ENCODE data around the gene CLEC7A. TPM values are rescaled to one million over a fixed set of nuclear protein-coding genes. Genes with fewer than 3 reads are reported as not detected.

Gene CLEC7A
- total RNA-seq, 2 donors from 2014 or later: 0.26 TPM; not detected in 1

DNA sequence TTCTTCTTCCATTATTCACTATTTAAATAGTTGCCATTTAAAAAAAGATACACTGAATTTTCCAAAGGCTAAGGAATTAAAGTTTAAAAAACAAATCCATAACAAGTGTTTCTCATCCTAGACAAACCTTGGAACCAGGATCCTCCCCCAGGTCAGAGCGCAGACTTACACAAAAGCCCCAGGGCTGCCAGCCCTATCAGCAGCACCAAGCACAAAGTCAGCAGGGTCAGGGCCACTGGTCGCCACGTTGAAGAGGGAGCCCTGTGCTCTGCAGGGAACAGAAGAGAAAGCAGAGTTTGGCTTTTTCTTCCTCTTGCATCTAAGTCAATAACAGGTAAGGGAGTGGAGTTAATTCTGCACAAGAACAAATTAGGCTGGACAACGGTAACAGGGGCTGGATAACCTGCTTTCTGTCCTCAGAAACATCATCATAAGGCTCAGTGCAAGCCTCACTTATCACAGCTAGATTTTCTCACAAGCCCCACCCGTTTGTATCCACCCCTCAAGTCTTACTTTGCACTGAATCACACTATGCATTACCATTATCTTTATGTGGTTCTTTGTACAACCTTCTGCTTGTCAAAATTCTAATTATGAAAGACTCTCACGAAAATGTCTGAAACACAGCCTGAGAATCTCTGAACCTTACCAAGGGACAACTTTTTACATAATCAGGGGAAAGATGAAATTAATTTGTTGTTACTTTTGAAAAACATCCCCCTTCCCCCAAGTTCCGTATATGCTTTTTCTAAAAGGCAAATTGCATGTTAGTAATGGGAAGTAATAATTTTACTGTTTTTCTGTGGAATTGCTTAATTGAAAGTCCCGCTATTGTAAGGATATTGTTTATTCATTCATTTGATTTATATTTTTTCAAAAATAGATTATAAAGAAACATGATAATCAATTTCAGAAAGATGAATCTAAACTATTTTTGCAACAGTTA, 40.8 kb downstream of the CLEC7A start:
- H3K27me3 Mint-ChIP-seq: peaks cover 15% of the 10 kb centered on the region

DNA sequence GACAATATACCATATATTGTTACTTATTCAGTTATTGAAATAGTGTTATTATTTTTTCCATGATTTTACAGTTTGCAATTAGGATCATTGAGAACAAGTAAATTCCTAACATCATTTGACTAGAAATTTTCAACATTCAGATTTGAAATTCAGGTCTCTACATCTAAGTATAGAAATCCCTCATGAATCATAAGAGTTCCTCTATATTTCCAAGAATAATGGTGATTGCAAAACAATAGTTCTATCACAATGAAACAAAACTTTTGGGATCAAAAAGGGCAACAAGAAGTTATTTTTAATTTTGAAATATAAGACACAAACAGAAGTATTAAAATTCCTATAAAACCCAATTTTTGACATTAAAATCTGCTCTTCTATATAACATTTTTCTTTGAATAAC, 42.0 kb downstream of the CLEC7A start:
- no peak overlapping the region for H3K4me3 Mint-ChIP-seq
- ATAC-seq (replicated peaks): no peak
- H3K4me1 Mint-ChIP-seq: no peaks in the 10 kb centered on the region
- no peaks in the 10 kb centered on the region for H3K36me3 Mint-ChIP-seq (ENCODE audit: low read depth)
- H3K27ac Mint-ChIP-seq: no peak overlapping the region
- H3K9me3 Mint-ChIP-seq: peaks cover 11% of the 10 kb centered on the region
- H3K27me3 Mint-ChIP-seq: peaks cover 15% of the 10 kb centered on the region

More for the DNA sequence above, 40.8 kb downstream of the CLEC7A start:
- H3K27ac Mint-ChIP-seq: no peak overlapping the region
- no peaks in the 10 kb centered on the region for H3K36me3 Mint-ChIP-seq (ENCODE audit: low read depth)
- no peaks in the 10 kb centered on the region for H3K4me1 Mint-ChIP-seq
- H3K9me3 Mint-ChIP-seq: peaks cover 9% of the 10 kb centered on the region
- H3K4me3 Mint-ChIP-seq: no peak overlapping the region
- no peak for ATAC-seq (replicated peaks)

DNA sequence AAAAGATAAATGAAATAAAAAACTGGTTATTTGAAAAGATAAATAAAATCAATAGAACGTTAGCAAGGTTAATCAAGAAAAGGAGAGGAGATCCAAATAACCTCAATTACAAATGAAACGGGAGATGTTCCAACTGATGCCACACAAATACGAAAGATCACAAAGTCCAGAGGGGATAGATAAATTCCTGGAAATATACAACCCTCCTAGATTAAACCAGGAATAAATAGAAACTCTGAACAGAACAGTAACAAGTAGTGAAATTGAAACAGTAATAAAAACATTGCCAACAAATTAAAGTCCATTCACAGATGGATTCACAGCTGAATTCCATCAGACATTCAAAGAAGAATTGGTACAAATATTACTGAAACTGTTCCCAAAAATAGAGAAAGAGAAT, 43.6 kb downstream of the CLEC7A start:
- Mint-ChIP-seq H3K36me3 (ENCODE audit: low read depth) (no peaks in the 10 kb centered on the region), H3K4me3 (no peak overlapping the region), H3K4me1 (no peaks in the 10 kb centered on the region), H3K27me3 (peaks cover 19% of the 10 kb centered on the region), H3K9me3 (peaks cover 14% of the 10 kb centered on the region), H3K27ac (no peak overlapping the region)
- no peak for ATAC-seq (replicated peaks)

DNA sequence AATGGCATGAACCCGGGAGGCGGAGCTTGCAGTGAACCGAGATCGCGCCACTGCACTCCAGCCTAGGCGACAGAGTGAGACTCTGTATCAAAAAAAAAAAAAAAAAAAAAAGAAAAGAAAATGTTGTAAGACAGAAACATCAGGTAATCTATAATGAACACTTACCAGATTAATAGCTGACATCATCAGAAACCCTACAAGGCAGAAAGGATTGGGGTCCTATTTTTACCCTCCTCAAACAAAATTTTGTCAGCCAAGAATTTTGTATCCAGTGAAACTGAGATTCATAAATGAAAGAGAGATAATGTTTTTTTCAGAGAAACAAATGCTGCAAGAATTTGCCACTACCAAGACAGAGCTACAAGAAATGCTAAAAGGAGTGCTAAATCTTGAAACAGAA, 45.3 kb downstream of the CLEC7A start:
- ATAC-seq (replicated peaks): no peak
- Mint-ChIP-seq H3K4me3 (no peak overlapping the region), H3K36me3 (ENCODE audit: low read depth) (no peaks in the 10 kb centered on the region), H3K9me3 (peaks cover 15% of the 10 kb centered on the region), H3K27me3 (peaks cover 19% of the 10 kb centered on the region), H3K4me1 (no peaks in the 10 kb centered on the region), H3K27ac (no peak overlapping the region)

DNA sequence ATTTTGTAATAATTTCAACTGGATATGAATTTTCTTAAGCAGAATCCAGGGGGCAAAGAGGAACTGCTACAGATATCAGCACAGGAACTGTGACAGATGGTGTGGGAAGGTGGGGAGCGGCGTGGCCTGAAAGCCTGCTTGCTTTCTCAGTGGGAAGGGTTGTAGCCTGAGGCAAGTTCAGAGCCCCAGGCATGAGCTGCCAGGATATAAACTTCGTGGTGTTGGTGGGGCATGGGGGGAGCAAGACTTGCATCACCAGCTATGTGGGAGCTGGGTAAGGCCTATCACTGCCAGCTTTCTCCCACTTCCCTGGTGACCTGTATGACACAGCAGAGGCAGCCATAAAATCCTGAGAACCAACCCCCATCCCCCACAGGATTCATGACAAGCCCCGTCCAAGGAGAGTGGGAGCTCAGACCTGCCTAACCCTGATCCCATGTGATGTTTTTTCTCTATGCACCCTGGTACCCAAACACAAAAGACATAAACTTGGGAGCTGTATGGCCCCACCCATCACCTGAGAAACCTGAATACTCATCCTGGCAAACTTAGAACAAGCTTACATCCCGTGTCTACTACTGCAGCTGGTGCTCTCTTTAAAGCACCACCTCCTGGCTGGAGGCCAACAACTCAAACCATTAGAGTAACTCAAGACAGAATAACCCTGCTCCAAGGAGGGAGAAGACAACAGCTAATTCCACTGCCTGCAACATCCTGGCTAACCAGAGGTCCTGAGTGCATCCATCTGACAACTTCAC, 47.7 kb downstream of the CLEC7A start:
- ATAC-seq (replicated peaks): no peak
- H3K27ac Mint-ChIP-seq: no peak overlapping the region
- H3K36me3 Mint-ChIP-seq (ENCODE audit: low read depth): no peaks in the 10 kb centered on the region
- no peaks in the 10 kb centered on the region for H3K4me1 Mint-ChIP-seq
- H3K27me3 Mint-ChIP-seq: peaks cover 18% of the 10 kb centered on the region
- no peak overlapping the region for H3K4me3 Mint-ChIP-seq
- H3K9me3 Mint-ChIP-seq: peaks cover 15% of the 10 kb centered on the region

DNA sequence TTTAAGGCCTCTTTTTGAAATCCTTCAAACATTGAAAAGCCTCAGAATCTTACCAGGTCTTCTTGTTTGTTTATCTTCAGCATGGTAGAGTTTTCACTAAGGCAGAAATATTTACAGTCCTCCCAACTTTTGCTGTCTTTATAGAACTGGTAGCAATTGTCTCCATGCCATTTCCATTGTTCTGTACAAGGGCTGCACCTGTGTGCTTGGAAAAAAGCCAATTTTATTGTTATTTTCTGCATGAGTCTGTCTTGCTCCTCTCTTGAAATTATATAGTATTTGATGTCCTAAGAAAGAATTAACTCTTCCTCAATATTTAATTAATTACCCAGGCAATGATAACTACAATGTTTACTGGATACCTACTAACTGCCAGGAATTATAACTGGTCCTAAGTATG, 54.5 kb downstream of the CLEC7A start:
- H3K27ac Mint-ChIP-seq: no peak overlapping the region
- H3K36me3 Mint-ChIP-seq (ENCODE audit: low read depth): no peaks in the 10 kb centered on the region
- ATAC-seq (replicated peaks): no peak
- no peaks in the 10 kb centered on the region for H3K9me3 Mint-ChIP-seq
- no peak overlapping the region for H3K4me3 Mint-ChIP-seq
- H3K4me1 Mint-ChIP-seq: no peaks in the 10 kb centered on the region
- peaks cover 9% of the 10 kb centered on the region for H3K27me3 Mint-ChIP-seq

DNA sequence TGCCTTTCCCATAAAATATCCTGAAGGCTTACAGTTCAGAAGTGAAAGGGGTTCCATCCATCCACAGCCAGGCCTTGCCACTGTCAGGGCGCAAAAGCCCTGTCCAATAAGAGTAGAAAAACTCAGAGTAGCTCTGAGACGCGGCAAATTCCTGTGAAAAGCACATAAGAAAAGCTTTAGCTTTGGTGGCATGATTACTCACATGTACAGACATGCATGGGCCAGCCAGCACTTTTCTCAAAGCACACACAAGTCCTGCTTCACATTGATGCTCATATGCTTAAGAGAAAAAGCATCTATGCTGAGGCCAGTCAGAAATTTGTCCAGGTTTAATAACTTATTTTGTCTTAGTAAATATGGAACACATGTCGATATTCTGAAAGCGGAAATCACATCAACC, 56.7 kb downstream of the CLEC7A start:
- H3K27me3 Mint-ChIP-seq: peaks cover 24% of the 10 kb centered on the region
- no peaks in the 10 kb centered on the region for H3K9me3 Mint-ChIP-seq
- H3K36me3 Mint-ChIP-seq (ENCODE audit: low read depth): no peaks in the 10 kb centered on the region
- no peak overlapping the region for H3K27ac Mint-ChIP-seq
- H3K4me3 Mint-ChIP-seq: no peak overlapping the region
- ATAC-seq (replicated peaks): no peak
- H3K4me1 Mint-ChIP-seq: no peaks in the 10 kb centered on the region

DNA sequence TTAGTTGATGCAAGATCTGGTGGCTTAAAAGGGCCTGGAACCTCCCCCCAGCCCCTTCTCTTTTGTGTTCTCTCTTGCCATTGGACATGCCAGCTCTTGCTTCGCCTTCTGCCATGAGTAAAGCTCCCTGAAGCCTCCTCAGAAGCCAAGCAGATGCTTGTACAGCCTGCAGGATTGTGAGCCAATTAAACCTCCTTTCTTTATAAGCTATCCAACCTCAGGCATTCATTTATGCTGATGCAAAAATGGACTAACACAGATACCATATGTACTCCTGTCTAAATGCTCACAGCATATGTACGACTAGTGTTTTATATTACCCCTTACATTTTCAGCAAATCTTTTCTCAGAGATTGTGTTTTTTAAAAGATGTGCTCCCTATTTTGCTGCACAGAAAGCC, 57.9 kb downstream of the CLEC7A start:
- H3K27ac Mint-ChIP-seq: no peak overlapping the region
- no peaks in the 10 kb centered on the region for H3K36me3 Mint-ChIP-seq (ENCODE audit: low read depth)
- no peak for ATAC-seq (replicated peaks)
- H3K9me3 Mint-ChIP-seq: no peaks in the 10 kb centered on the region
- H3K4me3 Mint-ChIP-seq: no peak overlapping the region
- H3K4me1 Mint-ChIP-seq: no peaks in the 10 kb centered on the region
- H3K27me3 Mint-ChIP-seq: peaks cover 24% of the 10 kb centered on the region

DNA sequence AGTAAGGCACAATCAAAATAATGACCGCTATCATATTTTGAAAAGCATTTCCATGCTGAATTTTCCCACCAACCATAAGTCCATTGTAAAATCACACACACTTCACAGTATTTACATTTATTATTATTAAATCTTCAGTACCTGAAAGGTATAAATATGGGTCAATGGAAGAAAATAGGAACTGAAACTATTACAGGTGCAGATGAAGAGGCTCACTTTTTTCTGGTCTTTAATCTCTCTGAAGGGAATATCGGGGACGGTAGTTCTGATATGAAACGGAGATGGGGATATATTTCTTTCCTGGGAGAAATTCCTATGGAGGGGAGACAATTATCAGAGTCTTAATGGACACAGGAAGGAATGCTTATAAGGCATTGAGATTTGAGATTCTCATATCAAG, 59.6 kb downstream of the CLEC7A start:
- H3K9me3 Mint-ChIP-seq: no peaks in the 10 kb centered on the region
- no peak overlapping the region for H3K4me3 Mint-ChIP-seq
- no peak overlapping the region for H3K27ac Mint-ChIP-seq
- H3K36me3 Mint-ChIP-seq (ENCODE audit: low read depth): no peaks in the 10 kb centered on the region
- no peaks in the 10 kb centered on the region for H3K4me1 Mint-ChIP-seq
- peaks cover 27% of the 10 kb centered on the region for H3K27me3 Mint-ChIP-seq
- ATAC-seq (replicated peaks): no peak

DNA sequence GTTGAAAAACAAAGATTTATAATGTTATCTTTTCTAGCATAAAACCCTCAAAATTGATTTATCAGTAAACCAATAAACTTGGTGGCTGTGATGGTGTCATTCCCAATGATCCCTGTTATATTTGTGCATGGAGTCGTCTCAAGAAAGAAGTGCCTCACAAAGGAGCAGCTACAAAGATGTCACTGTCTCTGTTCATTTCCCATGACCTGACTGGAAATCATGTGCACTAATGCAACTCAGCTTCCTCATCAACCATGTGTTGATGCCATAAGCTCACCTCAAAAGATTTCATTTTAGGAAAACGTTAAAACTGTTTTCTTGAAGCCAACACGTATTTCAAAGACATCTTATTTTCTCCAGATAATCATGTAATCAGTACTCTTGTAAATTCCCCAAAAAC, 60.0 kb downstream of the CLEC7A start:
- Mint-ChIP-seq H3K9me3 (no peaks in the 10 kb centered on the region), H3K27ac (no peak overlapping the region), H3K27me3 (peaks cover 27% of the 10 kb centered on the region), H3K4me1 (no peaks in the 10 kb centered on the region), H3K4me3 (no peak overlapping the region), H3K36me3 (ENCODE audit: low read depth) (no peaks in the 10 kb centered on the region)
- no peak for ATAC-seq (replicated peaks)

DNA sequence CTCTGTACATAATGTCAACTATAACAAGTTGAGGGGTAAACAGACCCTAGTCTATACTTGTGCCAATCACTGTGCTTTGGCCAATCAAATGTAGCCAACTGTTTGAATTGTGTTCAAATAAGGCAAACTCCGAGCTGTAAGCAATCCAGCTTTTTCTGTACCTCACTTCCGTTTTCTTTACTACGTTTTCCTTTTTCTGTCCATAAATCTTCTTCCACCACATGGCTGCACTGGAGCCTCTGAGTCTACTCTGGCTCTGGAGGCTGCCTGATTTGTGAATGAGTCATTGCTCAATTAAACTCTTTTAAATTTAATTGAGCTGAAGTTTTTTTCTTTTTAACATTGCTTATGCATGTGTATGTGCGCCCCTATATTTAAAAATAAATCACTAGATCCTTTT, 60.9 kb downstream of the CLEC7A start:
- Mint-ChIP-seq H3K4me1 (no peaks in the 10 kb centered on the region), H3K4me3 (no peak overlapping the region), H3K27ac (no peak overlapping the region), H3K27me3 (peaks cover 32% of the 10 kb centered on the region), H3K36me3 (ENCODE audit: low read depth) (no peaks in the 10 kb centered on the region), H3K9me3 (no peaks in the 10 kb centered on the region)
- no peak for ATAC-seq (replicated peaks)

DNA sequence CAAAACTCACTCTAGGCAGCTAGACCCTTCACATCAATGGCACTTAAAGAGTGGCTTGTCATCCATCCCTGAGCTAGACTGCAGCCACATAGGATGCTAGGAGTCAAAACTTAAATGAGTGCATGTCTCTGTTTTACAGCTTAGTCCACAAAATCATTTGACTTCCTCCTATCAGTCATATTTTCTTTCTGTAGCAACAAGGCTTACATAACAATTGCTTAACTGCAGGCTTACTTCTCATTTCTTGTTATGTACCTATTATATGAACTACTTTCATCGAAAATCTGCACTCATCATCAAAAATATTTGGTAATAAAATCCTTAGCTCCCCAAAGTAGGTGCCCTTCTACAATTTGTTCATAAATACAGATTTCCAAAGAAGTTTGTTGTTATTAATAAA, 61.4 kb downstream of the CLEC7A start:
- no peak for ATAC-seq (replicated peaks)
- H3K9me3 Mint-ChIP-seq: no peaks in the 10 kb centered on the region
- H3K4me1 Mint-ChIP-seq: no peaks in the 10 kb centered on the region
- no peaks in the 10 kb centered on the region for H3K36me3 Mint-ChIP-seq (ENCODE audit: low read depth)
- no peak overlapping the region for H3K27ac Mint-ChIP-seq
- H3K4me3 Mint-ChIP-seq: no peak overlapping the region
- H3K27me3 Mint-ChIP-seq: peaks cover 32% of the 10 kb centered on the region

DNA sequence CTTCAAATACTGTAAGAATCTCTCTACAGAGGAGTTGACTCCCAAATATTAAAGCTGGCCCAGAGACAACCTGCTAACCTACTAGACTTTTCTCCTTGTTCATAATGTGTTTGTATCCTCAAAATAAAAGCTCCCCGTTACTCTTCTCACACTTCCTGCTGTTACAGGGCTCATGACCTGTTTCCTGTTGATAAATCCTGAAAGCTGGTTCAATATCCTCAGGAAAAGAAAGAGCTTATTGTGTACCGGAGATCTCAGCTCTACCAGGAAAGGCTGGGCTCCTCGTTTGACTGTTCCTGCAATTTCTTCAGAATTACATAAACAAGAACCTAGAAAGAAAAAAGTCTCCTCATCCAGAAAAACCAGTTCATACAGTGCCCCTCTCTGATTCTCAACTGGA, 62.1 kb downstream of the CLEC7A start:
- Mint-ChIP-seq H3K4me1 (no peaks in the 10 kb centered on the region), H3K4me3 (no peak overlapping the region), H3K9me3 (no peaks in the 10 kb centered on the region), H3K27me3 (peaks cover 32% of the 10 kb centered on the region), H3K36me3 (ENCODE audit: low read depth) (no peaks in the 10 kb centered on the region), H3K27ac (no peak overlapping the region)
- no peak for ATAC-seq (replicated peaks)

DNA sequence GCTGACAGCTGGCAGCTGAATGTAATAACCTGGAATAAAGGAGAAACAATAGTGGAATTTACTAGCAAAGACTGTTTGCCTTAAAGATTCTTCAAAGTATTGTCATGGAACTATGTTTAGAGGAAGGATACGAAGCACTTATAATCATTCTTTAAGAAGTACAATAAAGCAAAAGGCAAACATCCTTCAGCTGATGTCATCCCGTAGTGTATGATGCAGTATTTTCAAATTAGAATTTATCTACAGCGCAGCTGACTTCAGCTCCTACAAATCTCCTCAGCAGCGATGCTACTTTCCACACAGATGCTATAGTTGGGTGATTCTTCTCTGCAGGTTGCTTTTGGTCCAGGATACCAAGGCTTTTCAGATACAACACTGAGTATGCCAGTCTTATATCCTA, 62.7 kb downstream of the CLEC7A start:
- ATAC-seq (replicated peaks): no peak
- H3K4me3 Mint-ChIP-seq: no peak overlapping the region
- H3K27me3 Mint-ChIP-seq: peaks cover 32% of the 10 kb centered on the region
- H3K27ac Mint-ChIP-seq: no peak overlapping the region
- no peaks in the 10 kb centered on the region for H3K4me1 Mint-ChIP-seq
- H3K36me3 Mint-ChIP-seq (ENCODE audit: low read depth): no peaks in the 10 kb centered on the region
- no peaks in the 10 kb centered on the region for H3K9me3 Mint-ChIP-seq
